Measurements from ENCODE around the gene SUGCT. TPM values are rescaled to one million over a fixed set of nuclear protein-coding genes. Genes with fewer than 3 reads are reported as not detected.

The SUGCT gene
- total RNA-seq, 3 donors from 2014 or later: 7.6 to 19.1 (median 10.1) TPM

- Histone ChIP-seq H3K4me3 (no peak overlapping the region), H3K4me1 (ENCODE audit: low read depth) (no peaks in the 10 kb centered on the region), H3K36me3 (ENCODE audit: low read depth) (no peaks in the 10 kb centered on the region), H3K9me3 (no peaks in the 10 kb centered on the region)
- intact Hi-C loops (cut with DNase I, micrococcal nuclease): no loop called here
- TF ChIP-seq CTCF (IDR thresholded peaks at IDR 0.05): no peak
- DNase-seq: peak; percentile 57 to 75 (median 66)
- ATAC-seq: peak; percentile 92
Measured at GRCh38 chr7:40234046-40234445, 99.2 kb downstream of the SUGCT start.

- Histone ChIP-seq H3K4me3 (no peak overlapping the region), H3K9me3 (no peaks in the 10 kb centered on the region), H3K36me3 (ENCODE audit: low read depth) (no peaks in the 10 kb centered on the region), H3K4me1 (ENCODE audit: low read depth) (no peaks in the 10 kb centered on the region)
- TF ChIP-seq CTCF (IDR thresholded peaks at IDR 0.05): no peak
- intact Hi-C loops (cut with DNase I, micrococcal nuclease): no loop called here
- DNase-seq (no peak), ATAC-seq (no peak)
Measured at GRCh38 chr7:40234666-40235065, 99.9 kb downstream of the SUGCT start.

- intact Hi-C loops (cut with DNase I, micrococcal nuclease): no loop called here
- H3K4me1 ChIP-seq (ENCODE audit: low read depth): no peaks in the 10 kb centered on the region
Measured at GRCh38 chr7:40237731-40238130, 102.9 kb downstream of the SUGCT start.

GRCh38 chr7:40239755-40240303, 105.0 kb downstream of the SUGCT start:
- intact Hi-C loops (cut with DNase I, micrococcal nuclease): no loop called here
- ATAC-seq (no peak), DNase-seq (no peak)
- no peaks in the 10 kb centered on the region for H3K4me1 ChIP-seq (ENCODE audit: low read depth)
- no peaks in the 10 kb centered on the region for H3K9me3 ChIP-seq
- no peak for TF ChIP-seq CTCF (IDR thresholded peaks at IDR 0.05)
- H3K4me3 ChIP-seq: no peak overlapping the region
- H3K36me3 ChIP-seq (ENCODE audit: low read depth): no peaks in the 10 kb centered on the region

More at GRCh38 chr7:40237731-40238130, 102.9 kb downstream of the SUGCT start:
- DNase-seq (no peak), ATAC-seq (no peak)
- Histone ChIP-seq H3K4me3 (no peak overlapping the region), H3K36me3 (ENCODE audit: low read depth) (no peaks in the 10 kb centered on the region), H3K9me3 (no peaks in the 10 kb centered on the region)
- TF ChIP-seq CTCF (IDR thresholded peaks at IDR 0.05): no peak

- TF ChIP-seq CTCF (IDR thresholded peaks at IDR 0.05): no peak
- peak; percentile 51 for ATAC-seq
- Histone ChIP-seq H3K36me3 (ENCODE audit: low read depth) (no peaks in the 10 kb centered on the region), H3K9me3 (no peaks in the 10 kb centered on the region), H3K4me3 (no peak overlapping the region), H3K4me1 (ENCODE audit: low read depth) (no peaks in the 10 kb centered on the region)
- DNase-seq: no peak
- intact Hi-C loops (cut with DNase I, micrococcal nuclease): no loop called here
Measured at GRCh38 chr7:40243076-40243475, 108.3 kb downstream of the SUGCT start.

GRCh38 chr7:40244226-40244625, 109.4 kb downstream of the SUGCT start:
- DNase-seq: no peak
- no peaks in the 10 kb centered on the region for H3K9me3 ChIP-seq
- intact Hi-C loops (cut with DNase I, micrococcal nuclease): no loop called here
- TF ChIP-seq CTCF (IDR thresholded peaks at IDR 0.05): no peak
- no peaks in the 10 kb centered on the region for H3K36me3 ChIP-seq (ENCODE audit: low read depth)
- H3K4me3 ChIP-seq: no peak overlapping the region
- no peak for ATAC-seq
- no peaks in the 10 kb centered on the region for H3K4me1 ChIP-seq (ENCODE audit: low read depth)
